Activated CD8-positive, alpha-beta T cell treated with anti-CD3 and anti-CD28 coated beads for 36 hours (primary cell): ENCODE results near the gene FAM168A. TPM values are rescaled to one million over a fixed set of nuclear protein-coding genes. Genes with fewer than 3 reads are reported as not detected.

Experiments used
- ATAC-seq: fragments of 200-7000 bp; cut with Tn5 transposase; one replicate; pipeline ENCODE4 v1.10.0; 2021; ENCODE audit warnings: mild to moderate bottlenecking, moderate library complexity
- CTCF ChIA-PET: fragments of 350-600 bp; sonication (Branson Sonifier 250); formaldehyde crosslinking; loops from one replicate; lab custom pipeline; 2021; ENCODE audit warnings: antibody characterized with exemption; lab: Charles Lee
- POLR2A ChIA-PET: fragments of 350-600 bp; sonication (Branson Sonifier 250); formaldehyde crosslinking; loops from one replicate; lab custom pipeline; 2021; ENCODE audit warnings: antibody characterized with exemption; lab: Charles Lee
- DNase-seq: peaks from one replicate; pipeline ENCODE4 v3.0.0-alpha.2; 2020
- H3K27ac Mint-ChIP-seq: one replicate; pipeline ENCODE4 v1.8.0; 2021; ENCODE audit warnings: mild to moderate bottlenecking, mixed read lengths
- H3K27me3 Mint-ChIP-seq: one replicate; pipeline ENCODE4 v1.8.0; 2021; ENCODE audit warnings: mixed read lengths
- H3K36me3 Mint-ChIP-seq: one replicate; pipeline ENCODE4 v1.8.0; 2021; ENCODE audit warnings: low read depth, mixed read lengths
- H3K4me1 Mint-ChIP-seq: one replicate; pipeline ENCODE4 v1.8.0; 2021; ENCODE audit warnings: low read depth, mixed read lengths
- H3K4me3 Mint-ChIP-seq: one replicate; pipeline ENCODE4 v1.8.0; 2021; ENCODE audit warnings: mild to moderate bottlenecking, moderate library complexity, mixed read lengths
- H3K9me3 Mint-ChIP-seq: one replicate; pipeline ENCODE4 v1.8.0; 2021; ENCODE audit warnings: mixed read lengths
- intact Hi-C: fragments of 100-400 bp; cut with micrococcal nuclease; formaldehyde crosslinking; loops from one replicate; pipeline ENCODE4 v1.10.0; 2022
- total RNA-seq, 2 experiments: library from RNA; stranded (reverse); gene quantifications; one replicate each; pipeline ENCODE4 v1.2.3, GENCODE V29; 2021
- TF ChIP-seq, protein P1 (sequence below): fragments of 200-600 bp; IDR thresholded peaks from one replicate; pipeline ENCODE4 v1.8.0; 2022; ENCODE audit warnings: antibody characterized with exemption, mild to moderate bottlenecking

The FAM168A gene
- total RNA-seq, 2 experiments from 2014 or later = 13.0 to 14.2 TPM

DNA sequence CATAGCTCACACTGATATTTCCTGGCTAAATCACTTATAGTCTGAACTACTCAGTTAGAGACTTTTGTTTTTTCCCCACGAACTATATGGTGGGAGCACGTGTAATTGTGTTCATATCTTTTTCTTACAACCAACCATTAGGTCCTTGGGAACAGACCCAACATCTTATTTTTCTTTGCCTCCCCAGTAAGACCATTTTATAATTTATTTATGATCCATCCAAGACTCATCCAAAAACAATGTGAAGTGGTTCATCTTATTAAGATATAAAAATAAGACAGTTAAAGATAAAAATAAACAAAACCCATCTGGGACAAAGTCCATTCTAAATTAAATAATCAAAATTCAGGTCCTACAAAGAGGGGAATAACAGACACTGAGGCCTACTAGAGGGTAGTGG lies 90.8 kb downstream of the FAM168A start:
- ATAC-seq (no peak), DNase-seq (no peak)
- Mint-ChIP-seq H3K9me3 (peaks cover 18% of the 10 kb centered on the region), H3K4me1 (peaks cover 17% of the 10 kb centered on the region), H3K4me3 (no peak overlapping the region), H3K36me3 (peaks cover 10% of the 10 kb centered on the region), H3K27ac (no peak overlapping the region), H3K27me3 (no peaks in the 10 kb centered on the region)
- TF ChIP-seq, protein P1, sequence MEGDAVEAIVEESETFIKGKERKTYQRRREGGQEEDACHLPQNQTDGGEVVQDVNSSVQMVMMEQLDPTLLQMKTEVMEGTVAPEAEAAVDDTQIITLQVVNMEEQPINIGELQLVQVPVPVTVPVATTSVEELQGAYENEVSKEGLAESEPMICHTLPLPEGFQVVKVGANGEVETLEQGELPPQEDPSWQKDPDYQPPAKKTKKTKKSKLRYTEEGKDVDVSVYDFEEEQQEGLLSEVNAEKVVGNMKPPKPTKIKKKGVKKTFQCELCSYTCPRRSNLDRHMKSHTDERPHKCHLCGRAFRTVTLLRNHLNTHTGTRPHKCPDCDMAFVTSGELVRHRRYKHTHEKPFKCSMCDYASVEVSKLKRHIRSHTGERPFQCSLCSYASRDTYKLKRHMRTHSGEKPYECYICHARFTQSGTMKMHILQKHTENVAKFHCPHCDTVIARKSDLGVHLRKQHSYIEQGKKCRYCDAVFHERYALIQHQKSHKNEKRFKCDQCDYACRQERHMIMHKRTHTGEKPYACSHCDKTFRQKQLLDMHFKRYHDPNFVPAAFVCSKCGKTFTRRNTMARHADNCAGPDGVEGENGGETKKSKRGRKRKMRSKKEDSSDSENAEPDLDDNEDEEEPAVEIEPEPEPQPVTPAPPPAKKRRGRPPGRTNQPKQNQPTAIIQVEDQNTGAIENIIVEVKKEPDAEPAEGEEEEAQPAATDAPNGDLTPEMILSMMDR = no peak
- CTCF ChIA-PET = no interaction called here
- POLR2A ChIA-PET = no interaction called here
- intact Hi-C loops = no loop called here

DNA sequence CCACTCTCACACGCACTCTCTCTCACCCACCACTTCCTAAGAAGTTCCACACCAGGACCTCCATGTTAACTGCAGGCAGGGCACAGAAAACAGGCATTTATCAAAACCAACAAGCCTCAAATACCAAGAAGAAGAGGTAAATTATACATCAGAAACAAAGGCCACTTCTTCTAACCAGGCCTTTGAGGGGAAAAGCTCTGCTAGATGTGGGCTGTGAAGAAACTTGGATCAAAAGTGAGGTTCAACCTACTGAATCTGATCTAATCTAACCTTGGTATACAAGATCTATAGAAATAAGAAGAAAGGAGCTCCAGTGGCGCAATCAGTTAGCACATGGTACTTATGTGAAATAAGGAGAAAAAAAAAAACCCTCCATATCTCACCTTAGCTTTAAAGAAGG lies 91.9 kb downstream of the FAM168A start:
- peaks cover 24% of the 10 kb centered on the region for H3K4me1 Mint-ChIP-seq
- H3K36me3 Mint-ChIP-seq = peaks cover 10% of the 10 kb centered on the region
- TF ChIP-seq, protein P1 = no peak
- DNase-seq (no peak), ATAC-seq (no peak)
- H3K4me3 Mint-ChIP-seq = no peak overlapping the region
- H3K27ac Mint-ChIP-seq = no peak overlapping the region
- intact Hi-C loops = no loop called here
- H3K9me3 Mint-ChIP-seq = peaks cover 22% of the 10 kb centered on the region
- POLR2A ChIA-PET = interaction anchor here (0.9 kb wide), 1 partner anchor 25 kb away, joined by 3 read pairs; no protein-coding TSS in a partner anchor
- CTCF ChIA-PET = interaction anchor here (2.1 kb wide), 1 partner anchor 11 kb away, joined by 5 read pairs; no protein-coding TSS in a partner anchor
- H3K27me3 Mint-ChIP-seq = no peaks in the 10 kb centered on the region

DNA sequence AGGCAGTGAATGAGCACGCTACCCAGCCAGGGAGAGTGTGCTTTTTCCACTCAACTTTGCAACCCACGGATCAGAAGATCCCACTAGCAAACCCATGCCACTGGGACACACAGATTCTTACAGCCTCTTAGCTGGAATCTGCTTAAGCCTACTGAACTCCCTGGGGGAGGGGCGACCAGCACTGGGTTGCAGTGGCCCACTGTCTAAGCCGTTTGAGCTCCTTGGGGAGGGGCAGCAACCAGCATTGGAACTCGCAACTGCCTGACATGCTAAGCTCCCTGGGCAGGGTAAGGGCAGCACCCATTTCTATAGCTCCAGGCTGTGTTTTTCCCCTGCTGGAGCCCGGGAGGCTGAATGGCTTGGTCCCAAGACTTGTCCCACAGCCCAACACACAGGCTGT lies 99.6 kb downstream of the FAM168A start:
- intact Hi-C loops = no loop called here
- H3K36me3 Mint-ChIP-seq = no peaks in the 10 kb centered on the region
- no peaks in the 10 kb centered on the region for H3K27me3 Mint-ChIP-seq
- TF ChIP-seq, protein P1 = no peak
- peaks cover 19% of the 10 kb centered on the region for H3K4me1 Mint-ChIP-seq
- H3K27ac Mint-ChIP-seq = no peak overlapping the region
- no peak for DNase-seq
- no peak overlapping the region for H3K4me3 Mint-ChIP-seq
- ATAC-seq = no peak
- H3K9me3 Mint-ChIP-seq = peaks cover 5% of the 10 kb centered on the region
- ChIA-PET POLR2A (no interaction called here), CTCF (interaction anchor here (1.1 kb wide), 1 partner anchor 20 kb away, joined by 3 read pairs; no protein-coding TSS in a partner anchor)

DNA sequence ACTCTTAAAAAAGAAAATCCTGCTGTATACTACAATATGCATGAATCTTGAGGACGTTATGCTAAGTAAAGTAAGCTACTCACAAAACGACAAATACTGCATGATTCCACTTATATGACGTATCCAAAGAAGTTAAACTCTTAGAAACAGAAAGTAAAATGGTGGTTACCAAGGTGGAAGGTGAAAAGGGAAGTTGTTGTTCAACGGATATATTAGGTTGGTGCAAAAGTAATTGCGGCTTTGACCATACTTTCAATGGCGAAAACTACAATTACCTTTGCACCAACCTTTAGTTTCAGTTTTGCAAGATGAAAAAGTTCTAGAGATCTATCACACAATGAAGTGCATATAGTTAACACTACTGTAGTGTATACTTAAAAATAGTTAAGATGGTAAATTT lies 101.8 kb downstream of the FAM168A start:
- peaks cover 5% of the 10 kb centered on the region for H3K4me1 Mint-ChIP-seq
- TF ChIP-seq, protein P1 = no peak
- no peaks in the 10 kb centered on the region for H3K27me3 Mint-ChIP-seq
- intact Hi-C loops = no loop called here
- H3K36me3 Mint-ChIP-seq = no peaks in the 10 kb centered on the region
- ChIA-PET POLR2A (no interaction called here), CTCF (no interaction called here)
- ATAC-seq (no peak), DNase-seq (no peak)
- no peak overlapping the region for H3K4me3 Mint-ChIP-seq
- no peak overlapping the region for H3K27ac Mint-ChIP-seq
- no peaks in the 10 kb centered on the region for H3K9me3 Mint-ChIP-seq

DNA sequence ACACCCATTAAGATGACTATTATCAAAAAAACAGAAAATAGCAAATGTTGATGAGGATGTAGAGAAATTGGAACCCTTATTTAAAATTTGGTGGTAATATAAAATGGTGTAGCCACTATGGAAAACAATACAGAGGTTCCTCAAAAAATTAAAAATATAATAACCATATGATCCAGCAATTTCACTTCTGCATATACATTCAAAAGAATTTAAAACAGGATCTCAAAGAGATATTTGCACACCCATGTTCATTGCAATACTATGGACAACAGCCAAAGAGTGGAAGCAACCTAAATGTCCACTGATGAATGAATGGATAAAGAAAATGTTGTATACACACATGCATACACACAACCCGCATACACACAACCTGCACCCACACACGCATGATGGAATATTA lies 102.2 kb downstream of the FAM168A start:
- POLR2A ChIA-PET = no interaction called here
- no peak for ATAC-seq
- intact Hi-C loops = no loop called here
- TF ChIP-seq, protein P1 = no peak
- CTCF ChIA-PET = no interaction called here
- no peaks in the 10 kb centered on the region for H3K27me3 Mint-ChIP-seq
- H3K9me3 Mint-ChIP-seq = no peaks in the 10 kb centered on the region
- no peak for DNase-seq
- peaks cover under 1% of the 10 kb centered on the region for H3K4me1 Mint-ChIP-seq
- H3K36me3 Mint-ChIP-seq = no peaks in the 10 kb centered on the region
- no peak overlapping the region for H3K4me3 Mint-ChIP-seq
- no peak overlapping the region for H3K27ac Mint-ChIP-seq
